K562 (cell line): ENCODE data around the gene RASGEF1C. TPM values are rescaled to one million over a fixed set of nuclear protein-coding genes. Genes with fewer than 3 reads are reported as not detected.
A peak's percentile ranks its signal among the peaks of the same experiment; 100 is the strongest.

Experiments used
- ARHGAP35 ChIP-seq: fragments of 450-650 bp; IDR thresholded peaks from 2 replicates; pipeline ENCODE4 v1.6.1; 2018; ENCODE audit not compliant: partially characterized antibody
- CEBPZ ChIP-seq: fragments of 150-350 bp; IDR thresholded peaks from 2 replicates; pipeline ENCODE4 v1.6.1; 2014; ENCODE audit warnings: low read depth, mild to moderate bottlenecking, low read length, borderline replicate concordance
- CREM ChIP-seq: IDR thresholded peaks from 2 replicates; pipeline ENCODE4 v1.6.1; 2014; ENCODE audit warnings: antibody characterized with exemption, low read depth
- CTCFL ChIP-seq: IDR thresholded peaks from 2 replicates; pipeline ENCODE4 v1.6.1; 2011; ENCODE audit warnings: borderline replicate concordance, low read depth, mild to moderate bottlenecking, moderate library complexity, low read length; ENCODE audit not compliant: insufficient read depth, poor library complexity, severe bottlenecking
- ETV6 ChIP-seq, 3 experiments: fragments of 150-350 bp in 1 of 3; sonication (generic) in 1 of 3; formaldehyde crosslinking in 1 of 3; IDR thresholded peaks; 2 replicates each; pipeline versions ENCODE4 v1.6.1 to v1.8.0; 2014 to 2022; ENCODE audit warnings: borderline replicate concordance in 2 of 3, low read depth in 2 of 3, antibody characterized with exemption in 1 of 3, low read length in 1 of 3, mild to moderate bottlenecking in 1 of 3, missing genetic modification reagents in 1 of 3
- GTF2F1 ChIP-seq: IDR thresholded peaks from 2 replicates; pipeline ENCODE4 v1.6.1; 2011; ENCODE audit warnings: low read depth, low read length, improper control_type of control experiment
- HSF4 ChIP-seq: fragments of 250-450 bp; sonication (Bioruptor Pico); IDR thresholded peaks from 2 replicates; pipeline ENCODE4 v2.1.2; 2022; ENCODE audit warnings: mild to moderate bottlenecking, moderate library complexity, borderline replicate concordance
- MYC ChIP-seq, 2 experiments: fragments of 250-450 bp in 1 of 2; sonication (Bioruptor Pico) in 1 of 2; IDR thresholded peaks; 2 replicates each; pipeline versions ENCODE4 v1.5.1 to v1.6.1; 2012 to 2021; ENCODE audit warnings: low read depth in 2 of 2, borderline replicate concordance in 1 of 2, improper control_type of control experiment in 1 of 2, low read length in 1 of 2, mild to moderate bottlenecking in 1 of 2, moderate library complexity in 1 of 2
- NEUROD1 ChIP-seq: fragments of 150-350 bp; IDR thresholded peaks from 2 replicates; pipeline ENCODE4 v1.6.1; 2014; ENCODE audit warnings: borderline replicate concordance, low read length, low read depth; ENCODE audit not compliant: partially characterized antibody
- RBBP5 ChIP-seq: fragments of 200-600 bp; sonication (generic); IDR thresholded peaks from 2 replicates; pipeline ENCODE4 v1.6.1; 2012; ENCODE audit warnings: borderline replicate concordance, mild to moderate bottlenecking, low read length, control low read depth, inconsistent platforms; ENCODE audit not compliant: insufficient read depth, poor library complexity, severe bottlenecking
- RBM39 ChIP-seq: fragments of 200-400 bp; formaldehyde crosslinking; optimal IDR thresholded peaks from 2 replicates; pipeline ENCODE3; 2018; ENCODE audit warnings: low read depth, low read length
- RREB1 ChIP-seq: fragments of 250-450 bp; sonication (Bioruptor Pico); IDR thresholded peaks from 2 replicates; pipeline ENCODE4 v1.4.0; 2020
- TEAD2 ChIP-seq: fragments of 450-650 bp; IDR thresholded peaks from 2 replicates; pipeline ENCODE4 v1.6.1; 2016; ENCODE audit warnings: missing genetic modification characterization, control low read depth, missing compliant biosample characterization
- XRCC4 ChIP-seq: IDR thresholded peaks from one replicate; pipeline ENCODE4 v1.6.1; 2011; ENCODE audit not compliant: insufficient read depth, insufficient read length; ENCODE audit errors: extremely low read depth
- polyA plus RNA-seq, 8 experiments: library from polyadenylated mRNA; depleted of rRNA in 4 of 8; stranded (reverse) in 5 of 8; unstranded in 3 of 8; fragments of >200 nt; fragmentation: Nextera tagmentation in 2 of 8; fragmentation: Illumina TruSeq in 1 of 8; extraction: Ambion mirVana in 2 of 8; extraction: Trizol in 1 of 8; gene quantifications; 2 replicates each; pipeline versions ENCODE4 v1.2.1 to v1.2.3, GENCODE V29; 2011 to 2014; ENCODE audit warnings: inconsistent platforms in 1 of 8, missing spikeins in 1 of 8
- total RNA-seq, 7 experiments: library from RNA; depleted of rRNA in 6 of 7; stranded (reverse); fragments of >200 nt in 6 of 7; fragmentation: Illumina TruSeq in 2 of 7; extraction: Trizol in 2 of 7; gene quantifications; 2 replicates each; pipeline versions ENCODE4 v1.2.1 to v1.2.3, GENCODE V29; 2011 to 2021; ENCODE audit warnings: low replicate concordance in 1 of 7

Gene RASGEF1C
- total and polyA plus RNA-seq, 9 of the 15 experiments (the other 6 are each of a cell fraction or from before 2014, with no cell fraction given) = 0.04 to 1.1 (median 0.21) TPM; not detected in 4

GRCh38 chr5:180208435-180209081, 453 bp downstream of the RASGEF1C start (continued):
- peak; percentile 70 for TF ChIP-seq CTCFL
- no peak for TF ChIP-seq RREB1 (CRISPR knock-in tag)
- no peak for TF ChIP-seq ARHGAP35
- no peak for TF ChIP-seq GTF2F1
- TF ChIP-seq TEAD2 (tag) = no peak
- no peak for TF ChIP-seq NEUROD1
- TF ChIP-seq CEBPZ = no peak
- TF ChIP-seq CREM = no peak
- no peak for TF ChIP-seq XRCC4
- TF ChIP-seq ETV6 (IDR thresholded peaks at IDR 0.05; ENCODE audit: borderline replicate concordance in 1 of 2, low read depth in 2 of 2, low read length in 1 of 2) = no peak
- TF ChIP-seq ETV6 (CRISPR knock-in tag; IDR thresholded peaks at IDR 0.05; ENCODE audit: borderline replicate concordance) = no peak
- no peak for TF ChIP-seq HSF4
- TF ChIP-seq MYC (IDR thresholded peaks at IDR 0.05; ENCODE audit: low read depth, low read length) = no peak
- TF ChIP-seq MYC (CRISPR knock-in tag; IDR thresholded peaks at IDR 0.05; ENCODE audit: borderline replicate concordance, low read depth) = no peak
- TF ChIP-seq RBBP5 = no peak
- no peak for TF ChIP-seq RBM39
